HG03457 (cell line): ENCODE results near the gene PNMA8B.
"Not testable (repeated sequence)": the region's sequence is repeated elsewhere in the genome, so short reads cannot be mapped to it uniquely, and the experiment has no call there.

Experiments
- ATAC-seq: cut with Tn5 transposase; IDR thresholded peaks from one replicate; pipeline ENCODE4 v1.9.1; 2021; ENCODE audit warnings: moderate number of reproducible peaks; ENCODE audit not compliant: unreplicated experiment

Gene PNMA8B, protein sequence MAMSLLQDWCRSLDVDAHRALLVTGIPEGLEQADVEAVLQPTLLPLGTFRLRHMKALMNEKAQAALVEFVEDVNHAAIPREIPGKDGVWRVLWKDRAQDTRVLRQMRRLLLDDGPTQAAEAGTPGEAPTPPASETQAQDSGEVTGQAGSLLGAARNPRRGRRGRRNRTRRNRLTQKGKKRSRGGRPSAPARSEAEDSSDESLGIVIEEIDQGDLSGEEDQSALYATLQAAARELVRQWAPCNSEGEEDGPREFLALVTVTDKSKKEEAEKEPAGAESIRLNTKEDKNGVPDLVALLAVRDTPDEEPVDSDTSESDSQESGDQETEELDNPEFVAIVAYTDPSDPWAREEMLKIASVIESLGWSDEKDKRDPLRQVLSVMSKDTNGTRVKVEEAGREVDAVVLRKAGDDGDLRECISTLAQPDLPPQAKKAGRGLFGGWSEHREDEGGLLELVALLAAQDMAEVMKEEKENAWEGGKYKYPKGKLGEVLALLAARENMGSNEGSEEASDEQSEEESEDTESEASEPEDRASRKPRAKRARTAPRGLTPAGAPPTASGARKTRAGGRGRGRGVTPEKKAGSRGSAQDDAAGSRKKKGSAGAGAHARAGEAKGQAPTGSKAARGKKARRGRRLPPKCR

DNA sequence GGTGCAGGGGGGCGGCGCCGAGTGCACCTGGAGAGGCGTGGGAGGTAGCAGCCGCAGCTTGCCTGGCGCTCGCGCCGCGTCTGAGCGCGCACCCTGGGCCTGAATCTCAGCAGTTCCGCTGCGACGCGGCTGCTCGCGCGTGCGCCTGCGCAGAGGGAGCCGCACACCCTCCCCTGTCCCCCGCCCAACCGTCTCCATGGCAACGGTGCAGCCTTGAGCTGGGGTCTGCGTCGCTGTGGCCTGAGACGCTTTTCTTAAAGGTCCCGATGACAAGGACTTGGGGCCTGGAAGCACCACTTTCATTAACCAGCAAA is at the start of gene PNMA8B:
Gene PNMA8B, minus strand, starts transcription at position 82 of the 314 bp plus-strand sequence. CDS start 402 bp downstream, outside the sequence.
- ATAC-seq: no peak

DNA sequence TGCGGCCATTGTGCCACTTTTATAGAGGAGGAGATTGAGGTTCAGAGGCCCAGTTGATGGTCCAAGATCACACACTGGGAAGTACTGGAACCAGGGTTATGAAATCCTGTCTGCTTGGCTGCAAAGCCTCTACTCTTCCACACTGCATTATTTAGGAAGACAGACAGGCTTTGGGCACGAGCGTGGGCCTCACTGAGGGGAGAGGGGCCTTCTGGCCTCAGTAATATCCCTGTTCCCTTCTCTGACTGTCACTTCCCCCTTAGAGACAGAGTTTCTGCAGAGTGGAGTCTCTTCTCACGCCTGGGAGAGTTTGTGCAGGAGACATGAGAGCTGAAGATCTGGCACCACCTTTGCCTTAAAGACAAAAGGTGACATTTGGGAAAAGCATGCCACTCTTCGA is 49.0 kb upstream of the PNMA8B start:
- no peak for ATAC-seq

DNA sequence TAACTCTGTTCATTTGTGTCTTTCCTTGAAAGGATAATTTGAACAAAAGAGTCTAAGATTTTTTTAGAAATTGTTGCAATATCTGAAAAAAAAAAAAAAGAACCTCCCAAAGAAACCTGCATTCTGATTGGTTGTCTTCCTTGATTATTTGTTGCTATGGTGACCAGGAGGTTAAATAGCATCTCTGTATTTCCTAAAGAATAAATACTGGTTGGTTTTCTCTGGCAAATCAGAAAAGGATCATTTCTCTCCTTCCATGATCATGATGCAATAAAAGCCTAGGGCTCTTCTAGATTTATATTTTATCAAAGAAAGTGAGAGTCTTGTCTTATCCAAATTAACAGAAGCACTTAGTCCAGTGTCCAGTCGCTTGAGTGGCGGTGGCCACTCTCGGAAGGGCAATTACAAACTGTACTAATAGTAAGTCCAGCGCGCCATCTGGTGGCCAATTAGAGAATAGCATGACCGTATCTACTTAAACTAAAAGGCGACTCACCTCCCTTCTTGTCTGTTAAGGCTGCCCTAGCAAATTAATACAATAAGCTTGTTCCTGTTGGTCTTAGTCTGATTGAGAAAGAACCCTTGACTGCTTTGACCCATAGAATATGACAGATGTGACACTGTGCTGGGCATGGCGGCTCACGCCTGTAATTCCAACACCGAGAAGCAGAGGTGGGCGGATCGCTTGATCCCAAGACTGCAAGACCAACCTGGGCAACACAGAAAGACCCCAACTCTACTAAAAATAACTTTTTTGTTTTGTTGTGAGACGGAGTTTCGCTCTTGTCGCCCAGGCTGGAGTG is 47.0 kb upstream of the PNMA8B start:
- ATAC-seq: no peak

DNA sequence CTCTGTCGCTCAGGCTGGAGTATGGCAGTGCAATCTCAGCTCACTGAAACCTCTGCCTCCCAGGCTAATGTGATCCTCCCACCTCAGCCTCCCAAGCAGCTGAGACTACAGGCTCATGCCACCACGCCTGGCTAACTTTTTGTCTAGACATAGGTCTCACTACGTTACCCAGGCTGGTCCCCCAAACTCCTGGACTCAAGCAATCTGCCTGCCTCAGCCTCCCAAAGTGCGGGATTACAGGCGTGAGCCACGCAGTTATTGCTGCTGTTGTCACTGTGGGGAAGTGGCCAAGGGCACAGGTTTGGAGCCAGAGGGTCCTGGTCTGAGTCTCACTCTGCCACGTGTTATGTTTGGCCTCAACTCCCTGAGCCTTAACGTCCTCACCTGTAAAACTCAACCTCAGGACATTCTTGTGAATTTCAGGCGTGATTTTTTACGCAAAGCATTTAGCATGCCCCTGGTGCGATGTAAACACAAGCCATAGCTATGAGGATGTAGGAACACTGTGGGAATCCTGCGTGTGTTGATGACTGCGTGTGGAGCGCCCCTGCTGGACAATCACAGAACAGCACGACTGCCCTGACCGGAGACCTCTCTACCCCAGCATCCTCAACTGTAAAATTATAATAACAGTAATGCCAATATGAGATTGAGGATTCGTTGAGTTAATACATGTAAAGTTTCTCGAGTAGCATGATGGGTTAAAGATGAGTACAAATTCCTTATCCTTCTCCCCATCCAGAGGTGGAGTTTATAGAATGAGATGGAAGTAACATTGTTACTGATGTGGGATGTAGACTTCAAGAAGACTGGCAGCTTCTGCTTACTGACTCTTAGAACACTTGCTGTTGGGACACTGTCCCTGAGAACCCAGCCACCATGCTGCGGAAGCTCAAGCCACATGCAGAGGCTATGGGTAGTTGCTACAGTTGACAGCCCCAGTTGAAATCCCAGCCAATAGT is 41.8 kb upstream of the PNMA8B start:
- ATAC-seq: no peak

DNA sequence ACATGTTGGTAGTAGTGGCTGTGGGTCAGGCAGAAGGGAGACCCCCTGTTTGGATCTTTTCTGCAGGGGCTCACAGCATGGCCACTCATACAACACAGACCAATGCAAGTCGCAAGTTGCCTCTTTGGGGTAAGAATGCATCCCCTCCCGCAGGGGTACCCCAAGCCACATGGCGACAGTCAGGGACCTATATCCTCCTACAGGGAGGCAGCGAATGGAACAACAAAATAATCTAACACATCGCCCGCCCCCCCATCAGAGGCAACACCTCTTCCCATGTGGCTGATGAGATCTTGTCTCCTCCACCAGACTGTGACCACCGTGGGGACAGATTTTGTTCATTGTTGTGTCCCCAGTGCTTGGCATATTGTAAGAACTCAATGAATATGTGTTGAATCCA is 40.7 kb upstream of the PNMA8B start:
- ATAC-seq: no peak

DNA sequence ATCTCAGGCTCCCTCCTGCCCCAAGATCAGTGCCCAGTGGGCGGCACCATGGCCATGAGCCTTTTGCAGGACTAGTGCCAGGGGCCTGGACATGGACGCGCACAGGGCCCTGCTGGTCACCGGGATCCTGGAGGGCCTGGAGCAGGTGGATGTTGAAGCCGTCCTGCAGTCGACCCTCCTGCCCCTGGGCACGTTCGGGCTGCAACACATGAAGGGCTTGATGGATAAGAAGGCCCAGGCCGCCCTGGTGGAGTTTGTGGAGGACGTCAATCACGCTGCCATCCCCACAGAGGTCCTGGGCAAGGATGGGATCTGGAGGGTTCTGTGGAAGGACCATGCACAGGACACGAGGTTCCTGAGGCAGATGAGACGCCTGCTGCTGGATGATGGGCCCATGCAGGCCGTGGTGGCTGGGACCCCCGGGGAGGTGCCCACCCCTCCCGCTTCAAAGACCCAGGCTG is 38.0 kb upstream of the PNMA8B start:
- no peak for ATAC-seq

DNA sequence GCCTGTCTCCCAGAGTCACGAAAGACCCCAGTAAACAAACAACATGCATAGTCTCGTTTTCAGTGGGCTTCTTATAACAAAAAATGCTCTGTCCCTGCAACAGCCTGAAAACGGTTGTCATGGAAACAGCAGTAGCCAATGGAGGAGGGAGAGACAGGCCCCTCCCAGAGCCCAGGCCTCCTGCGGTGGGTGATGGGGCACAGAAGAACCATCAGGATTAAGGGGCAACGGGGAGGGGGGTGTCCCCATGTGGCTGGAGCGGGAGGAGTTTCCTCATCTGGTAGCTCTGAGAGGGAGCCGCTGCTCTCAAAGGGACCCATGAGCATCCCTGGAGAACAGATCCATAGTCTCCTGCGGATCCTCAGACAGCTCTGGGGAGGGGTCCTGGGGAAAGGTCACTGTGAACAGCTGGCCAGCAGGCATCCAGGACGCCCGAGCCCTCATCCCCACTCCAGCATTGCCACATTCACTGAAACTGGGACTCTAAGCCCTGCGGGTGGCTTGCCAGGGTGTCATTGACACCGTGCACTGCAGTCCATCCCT is 37.5 kb upstream of the PNMA8B start:
- ATAC-seq: no peak

DNA sequence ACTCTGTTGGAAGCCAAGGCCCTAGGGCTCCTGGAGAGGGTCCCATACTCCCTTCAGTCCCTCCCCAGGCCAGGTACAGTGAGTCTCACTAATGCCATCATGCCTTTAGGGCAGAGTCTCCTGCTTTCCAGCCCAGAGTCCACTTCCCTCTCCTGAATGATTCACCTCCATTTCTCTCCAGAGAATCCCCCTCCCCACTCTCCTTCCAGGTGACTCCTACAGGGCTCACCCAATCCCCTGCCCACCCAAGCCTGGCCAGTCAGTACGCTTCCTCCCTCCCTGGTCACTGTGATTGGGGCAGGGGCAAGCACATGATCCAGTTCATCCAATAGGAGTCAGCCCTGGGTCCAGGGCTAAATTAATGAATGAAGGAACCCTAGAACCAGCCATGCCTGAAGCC is 35.0 kb upstream of the PNMA8B start:
- no peak for ATAC-seq

DNA sequence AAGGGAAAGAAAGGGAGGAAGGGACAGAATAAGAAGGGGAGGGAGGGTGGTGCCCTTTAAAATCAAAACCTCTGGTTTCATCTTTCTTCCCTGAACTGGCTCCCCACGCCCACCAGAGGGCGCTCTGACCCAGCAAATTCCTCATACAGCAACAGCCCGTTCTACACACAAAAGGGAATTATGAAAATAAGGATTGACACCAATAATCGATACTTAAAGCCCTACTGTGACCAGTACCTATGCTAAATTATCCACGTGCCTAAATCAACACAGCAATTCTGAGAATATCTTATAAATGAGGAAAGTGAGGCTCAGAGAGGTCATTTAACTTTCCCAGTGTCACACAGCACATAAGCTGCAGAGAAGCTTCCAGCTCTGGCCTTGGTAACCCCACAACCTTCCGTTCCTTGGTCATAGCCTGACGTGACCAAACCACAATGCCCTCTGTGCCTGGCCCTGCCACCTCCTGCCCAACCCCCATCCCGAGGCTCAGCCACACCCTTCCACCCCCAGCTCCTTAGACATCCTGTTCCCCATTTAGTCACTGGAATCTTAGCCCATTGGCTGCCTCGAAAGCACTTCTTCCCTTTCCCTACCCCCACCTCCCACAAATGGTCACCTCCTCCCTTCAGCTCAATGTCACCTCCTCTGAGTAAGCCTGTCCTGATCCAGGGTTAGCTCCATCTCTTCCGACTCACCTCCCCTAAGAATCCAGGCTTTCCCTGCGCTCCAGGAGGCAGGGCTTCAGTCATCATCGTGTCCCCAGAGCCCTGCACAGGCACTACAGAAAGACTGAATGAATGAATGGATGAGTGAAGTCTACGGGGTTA is 34.2 kb upstream of the PNMA8B start:
- ATAC-seq: no peak

DNA sequence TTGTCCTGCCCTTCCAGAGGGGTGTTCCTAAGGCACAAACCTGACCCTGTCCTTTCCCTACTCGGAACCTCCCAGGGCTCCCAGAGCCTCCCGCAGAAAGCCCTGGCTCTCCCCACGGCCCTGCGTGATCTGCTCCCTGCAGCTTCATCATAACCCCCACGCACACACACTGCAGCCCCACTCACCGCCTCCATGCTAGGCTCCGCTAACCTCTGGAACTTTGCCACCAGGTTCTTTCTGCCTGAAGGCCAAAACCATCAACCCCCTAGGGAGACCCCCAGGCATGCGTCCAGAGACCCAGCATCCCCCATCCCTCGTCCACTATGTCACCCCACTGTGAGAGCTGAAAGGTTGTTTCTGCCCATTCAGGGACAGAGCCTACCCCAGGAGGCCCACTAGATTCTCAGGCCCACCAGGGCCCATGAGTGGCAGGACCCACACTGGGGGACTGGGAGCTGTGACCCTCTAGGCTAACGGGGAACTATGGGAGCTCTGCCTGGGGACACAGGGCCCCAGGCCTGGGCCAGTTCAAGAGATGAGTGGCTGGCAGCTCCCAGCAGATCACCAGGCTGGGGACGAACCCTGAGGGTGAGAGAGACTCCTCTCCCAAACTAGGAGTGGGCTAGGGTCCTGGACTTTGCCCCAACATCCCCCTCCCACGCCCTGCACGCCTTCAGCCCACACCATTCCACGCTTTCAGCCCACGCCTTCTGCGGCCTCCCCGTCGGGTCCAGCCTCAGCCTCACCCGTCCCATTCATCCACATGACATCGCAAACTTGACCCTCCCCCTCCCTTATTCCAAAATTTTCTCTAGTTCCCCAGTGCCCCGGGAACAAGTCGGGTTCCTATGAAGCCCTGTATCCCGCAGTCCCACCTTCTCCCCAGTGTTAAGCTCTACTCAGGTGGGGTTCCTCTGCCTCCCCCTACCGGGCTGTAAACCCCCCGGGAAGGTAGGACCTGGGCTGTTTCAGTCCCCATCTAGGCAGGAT is 33.2 kb upstream of the PNMA8B start:
- no peak for ATAC-seq

DNA sequence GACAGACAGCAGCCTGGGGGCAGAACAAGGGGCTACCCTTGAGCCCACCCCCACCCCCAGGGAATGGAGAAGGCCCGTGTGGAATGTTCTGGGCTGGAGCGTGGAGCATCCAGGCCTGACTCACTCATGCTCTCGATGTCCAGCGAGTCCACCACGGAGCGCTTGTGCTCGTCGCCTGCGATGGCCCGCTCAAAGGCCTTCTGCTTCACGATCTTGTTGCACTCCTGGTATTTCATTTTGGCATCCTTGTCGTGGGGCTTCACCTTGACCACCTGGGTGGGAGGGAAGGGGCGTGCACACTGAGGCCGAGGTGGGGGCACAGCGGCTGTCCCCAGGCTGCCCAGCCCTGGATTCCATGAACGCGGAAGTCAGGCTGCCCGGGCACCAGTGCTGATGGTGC is 31.1 kb upstream of the PNMA8B start:
- ATAC-seq: not testable (repeated sequence)

DNA sequence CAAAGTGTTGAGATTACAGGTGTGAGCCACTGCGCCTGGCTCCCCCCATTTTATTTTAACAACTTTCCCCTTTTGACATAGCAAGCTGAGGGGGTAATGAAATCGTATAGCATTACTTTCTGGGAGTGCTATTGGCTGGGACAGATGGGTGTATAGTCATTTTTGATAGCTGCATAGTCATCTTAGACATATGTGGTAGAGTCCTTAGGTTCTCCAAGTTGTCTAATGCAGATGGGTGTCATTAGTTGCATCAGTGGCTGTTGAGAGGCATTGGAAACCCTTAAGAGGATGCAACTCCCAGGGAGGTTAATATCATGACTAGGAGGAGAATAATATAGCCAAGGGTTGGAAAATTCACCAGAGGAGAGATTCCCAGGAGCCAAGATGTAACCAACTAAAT is 28.6 kb upstream of the PNMA8B start:
- no peak for ATAC-seq

DNA sequence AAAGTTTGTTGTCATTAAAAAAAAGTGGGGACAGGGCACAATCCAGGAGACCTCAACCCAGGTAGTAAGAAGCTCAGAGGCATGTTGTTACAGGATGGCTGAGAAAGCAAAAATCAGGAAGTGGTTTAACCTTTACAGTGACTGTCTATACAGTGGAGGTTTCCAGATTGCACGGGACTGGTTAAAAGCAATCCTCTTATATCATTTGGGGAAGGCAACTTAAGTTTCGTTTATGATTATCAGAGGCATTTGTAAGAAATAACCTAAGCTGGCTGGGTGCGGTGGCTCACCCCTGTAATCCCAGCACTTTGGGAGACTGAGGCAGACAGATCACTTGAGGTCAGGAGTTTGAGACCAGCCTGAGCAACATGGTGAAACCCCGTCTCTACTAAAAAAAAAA is 27.3 kb upstream of the PNMA8B start:
- not testable (repeated sequence) for ATAC-seq

DNA sequence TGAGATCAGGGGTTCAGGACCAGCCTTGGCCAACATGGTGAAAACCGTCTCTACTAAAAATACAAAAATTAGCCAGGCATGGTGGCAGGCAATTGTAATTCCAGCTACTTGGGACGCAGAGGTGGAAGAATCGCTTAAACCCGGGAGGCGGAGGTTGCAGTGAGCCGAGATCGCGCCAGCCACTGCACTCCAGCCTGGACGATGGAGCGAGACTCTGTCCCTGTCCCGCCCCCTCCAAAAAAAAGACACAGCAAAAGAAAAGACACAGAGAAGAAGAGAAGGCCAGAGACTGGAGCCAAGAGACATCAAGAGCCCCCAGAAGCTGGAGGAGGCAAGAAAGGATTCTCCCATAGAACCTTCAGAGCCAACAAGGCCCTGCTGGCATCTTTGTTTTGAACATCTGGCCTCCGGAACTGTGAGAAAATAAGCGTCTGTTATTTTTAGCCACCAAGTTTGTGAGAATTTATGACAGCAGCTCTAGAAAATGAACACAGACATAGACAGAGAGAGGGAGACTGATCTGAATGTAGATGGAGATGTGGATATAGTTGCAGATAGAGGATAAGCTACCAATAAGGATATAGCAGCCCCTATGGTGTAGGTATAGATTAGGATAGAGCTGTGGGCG is 25.7 kb upstream of the PNMA8B start:
- no peak for ATAC-seq

DNA sequence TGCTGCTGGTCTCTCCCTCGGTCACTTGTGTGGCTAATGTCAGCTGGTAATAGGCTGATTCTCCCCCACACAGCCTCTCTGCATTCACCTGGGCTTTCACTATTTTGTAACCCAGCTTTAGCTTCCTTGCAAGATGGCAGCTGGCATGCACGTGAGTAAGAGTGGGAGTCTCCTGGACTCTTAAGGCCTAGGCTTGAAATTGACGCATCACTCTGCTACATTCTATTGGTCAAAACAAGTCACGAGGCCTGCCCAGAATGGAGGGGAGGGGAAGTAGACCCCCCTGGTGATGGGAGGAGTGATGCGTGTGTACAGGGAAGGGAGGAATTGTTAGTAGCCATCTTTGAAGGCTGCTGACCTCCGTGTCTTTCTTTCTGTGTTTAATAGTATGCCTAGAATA is 24.9 kb upstream of the PNMA8B start:
- ATAC-seq: no peak

DNA sequence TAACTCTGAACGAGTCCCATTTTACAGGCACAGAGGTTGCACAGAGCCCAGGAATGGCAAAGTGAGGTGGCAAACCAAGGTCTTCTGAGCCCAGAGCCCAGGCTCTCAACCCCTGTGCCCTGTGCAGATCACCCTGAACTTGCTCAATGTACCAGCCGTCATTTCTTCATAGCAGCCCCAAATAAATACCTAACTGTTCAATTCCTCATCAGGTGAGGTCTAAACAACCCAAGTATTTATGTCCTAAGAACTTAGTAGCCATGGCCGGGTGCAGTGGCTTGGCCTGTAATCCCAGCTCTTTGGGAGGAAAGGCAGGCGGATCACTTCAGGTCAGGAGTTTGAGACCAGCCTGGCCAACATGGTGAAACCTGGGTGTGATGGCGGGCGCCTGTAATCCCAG is 21.8 kb upstream of the PNMA8B start:
- no peak for ATAC-seq

DNA sequence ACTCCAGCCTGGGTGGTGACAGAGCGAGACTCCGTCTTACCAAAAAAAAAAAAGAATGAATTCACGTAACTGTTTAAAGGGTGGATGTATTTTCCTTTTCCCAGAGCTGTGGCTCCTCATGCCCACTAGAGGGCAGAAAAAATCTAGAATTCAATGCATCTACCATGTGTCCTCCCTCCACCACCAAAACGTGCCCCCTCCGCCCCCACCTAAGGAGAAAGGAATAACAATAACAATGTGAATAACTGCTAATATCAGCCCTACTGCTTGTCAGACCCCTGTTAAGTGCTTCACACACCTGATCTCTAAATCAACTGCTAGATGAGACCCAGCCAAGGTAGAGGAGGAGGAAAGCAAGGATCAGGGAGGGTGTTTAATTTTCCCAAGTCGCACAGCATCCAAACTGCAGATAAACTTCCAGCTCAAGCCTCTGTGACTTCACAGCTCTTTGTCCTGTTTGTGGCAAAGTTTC is 20.2 kb upstream of the PNMA8B start:
- no peak for ATAC-seq

DNA sequence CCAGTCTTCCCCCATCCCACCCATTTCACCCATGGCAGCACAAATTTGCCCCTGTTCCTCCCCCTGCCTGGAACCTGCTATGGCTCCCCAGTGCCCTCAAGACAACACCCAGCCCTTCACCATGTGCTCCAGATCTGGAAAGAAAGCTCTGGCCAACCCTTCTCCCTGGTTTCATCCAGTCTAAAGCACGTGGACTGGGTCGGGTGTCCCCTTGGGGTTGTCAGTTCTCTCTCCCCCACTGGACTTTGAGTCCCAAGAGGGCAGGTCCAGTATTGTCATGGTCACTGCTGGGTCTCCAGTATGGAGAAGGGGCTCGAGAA is 19.6 kb upstream of the PNMA8B start:
- no peak for ATAC-seq
